NT2/D1 (cell line): ENCODE results near the gene NPHP1.

Experiments used
- DNase-seq: peaks from one replicate; pipeline ENCODE4 v3.0.0-alpha.2; 2011; ENCODE audit warnings: low read depth, low spot score
- H3K27me3 ChIP-seq: 2 replicates; pipeline ENCODE4 v1.6.0; 2011; ENCODE audit warnings: mild to moderate bottlenecking; ENCODE audit not compliant: insufficient read length, insufficient read depth
- H3K36me3 ChIP-seq: 2 replicates; pipeline ENCODE4 v1.6.1; 2011; ENCODE audit warnings: mild to moderate bottlenecking, low read length, mixed read lengths; ENCODE audit not compliant: insufficient read depth, insufficient read length
- H3K4me1 ChIP-seq: 2 replicates; pipeline ENCODE4 v1.5.1; 2011; ENCODE audit not compliant: insufficient read depth, insufficient read length
- H3K4me3 ChIP-seq: 2 replicates; pipeline ENCODE4 v1.5.1; 2011; ENCODE audit warnings: low read depth; ENCODE audit not compliant: insufficient read length
- H3K9ac ChIP-seq: 2 replicates; pipeline ENCODE4 v1.6.0; 2011; ENCODE audit warnings: low read depth; ENCODE audit not compliant: insufficient read length
- H3K9me3 ChIP-seq: 2 replicates; pipeline ENCODE4 v1.5.1; 2011; ENCODE audit warnings: mild to moderate bottlenecking, low read length; ENCODE audit not compliant: insufficient read depth
- SUZ12 ChIP-seq: IDR thresholded peaks from 2 replicates; pipeline ENCODE4 v1.6.1; 2011; ENCODE audit not compliant: insufficient read length, insufficient read depth; ENCODE audit errors: extremely low read depth
- YY1 ChIP-seq: IDR thresholded peaks from 2 replicates; pipeline ENCODE4 v1.6.1; 2011; ENCODE audit not compliant: insufficient read length, insufficient read depth
- ZNF274 ChIP-seq: IDR thresholded peaks from 2 replicates; pipeline ENCODE4 v1.6.1; 2011; ENCODE audit warnings: mild to moderate bottlenecking, low read depth, low read length

NPHP1 gene

GRCh38 chr2:110182449-110182848 is 22.4 kb downstream of the NPHP1 start:
- Histone ChIP-seq H3K4me3 (no peak overlapping the region), H3K9ac (no peak overlapping the region), H3K36me3 (no peaks in the 10 kb centered on the region), H3K4me1 (no peaks in the 10 kb centered on the region), H3K9me3 (peaks cover 18% of the 10 kb centered on the region; the same call in 1 of the 2 replicates), H3K27me3 (no peaks in the 10 kb centered on the region)
- TF ChIP-seq ZNF274 (no peak), SUZ12 (no peak), YY1 (no peak)
- no peak for DNase-seq

DNA sequence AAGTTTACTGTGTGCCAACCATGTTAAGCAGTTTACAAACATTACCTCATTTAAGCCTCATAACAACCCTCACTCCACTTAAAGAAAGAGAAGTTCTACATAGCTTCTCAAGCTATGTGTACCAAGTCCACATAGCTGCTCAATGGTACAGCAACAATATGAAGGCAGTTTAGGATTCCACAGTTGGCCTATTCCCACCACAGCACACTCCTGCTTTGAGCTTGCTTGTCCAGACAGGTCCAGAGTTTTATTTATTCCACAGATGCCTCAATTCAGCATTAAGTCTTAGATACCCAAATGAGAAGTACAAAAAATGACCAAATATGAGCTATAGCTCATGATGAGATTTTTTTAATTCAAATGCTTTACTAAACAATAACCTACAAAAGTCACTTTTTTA is 24.8 kb downstream of the NPHP1 start:
- H3K9ac ChIP-seq: no peak overlapping the region
- H3K4me3 ChIP-seq: no peak overlapping the region
- no peaks in the 10 kb centered on the region for H3K27me3 ChIP-seq
- no peak for TF ChIP-seq YY1
- no peak for TF ChIP-seq ZNF274
- TF ChIP-seq SUZ12: no peak
- no peak for DNase-seq
- peaks cover 18% of the 10 kb centered on the region; the same call in 1 of the 2 replicates for H3K9me3 ChIP-seq
- no peaks in the 10 kb centered on the region for H3K4me1 ChIP-seq
- no peaks in the 10 kb centered on the region for H3K36me3 ChIP-seq

DNA sequence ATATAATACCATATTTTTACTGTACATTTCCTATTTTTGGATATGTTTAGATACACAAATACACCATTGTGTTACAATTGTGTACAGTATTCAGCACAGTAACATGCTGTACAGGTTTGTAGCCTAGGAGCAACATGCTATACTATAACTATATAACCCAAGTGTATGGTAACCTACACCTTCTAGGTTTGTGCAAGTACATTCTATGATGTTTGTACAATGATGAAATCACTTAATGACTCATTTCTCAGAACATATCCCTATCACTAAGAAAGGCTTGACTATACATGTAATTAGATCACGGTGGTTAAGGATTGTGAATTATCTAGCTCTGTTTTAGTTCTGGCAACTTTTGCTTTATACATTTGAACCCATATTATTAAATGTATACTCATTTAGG is 31.3 kb downstream of the NPHP1 start:
- no peak overlapping the region for H3K4me3 ChIP-seq
- H3K27me3 ChIP-seq: no peaks in the 10 kb centered on the region
- no peak for DNase-seq
- TF ChIP-seq ZNF274: no peak
- no peak for TF ChIP-seq SUZ12
- no peak for TF ChIP-seq YY1
- H3K9ac ChIP-seq: no peak overlapping the region
- no peaks in the 10 kb centered on the region for H3K36me3 ChIP-seq
- no peaks in the 10 kb centered on the region for H3K4me1 ChIP-seq
- H3K9me3 ChIP-seq: no peaks in the 10 kb centered on the region

DNA sequence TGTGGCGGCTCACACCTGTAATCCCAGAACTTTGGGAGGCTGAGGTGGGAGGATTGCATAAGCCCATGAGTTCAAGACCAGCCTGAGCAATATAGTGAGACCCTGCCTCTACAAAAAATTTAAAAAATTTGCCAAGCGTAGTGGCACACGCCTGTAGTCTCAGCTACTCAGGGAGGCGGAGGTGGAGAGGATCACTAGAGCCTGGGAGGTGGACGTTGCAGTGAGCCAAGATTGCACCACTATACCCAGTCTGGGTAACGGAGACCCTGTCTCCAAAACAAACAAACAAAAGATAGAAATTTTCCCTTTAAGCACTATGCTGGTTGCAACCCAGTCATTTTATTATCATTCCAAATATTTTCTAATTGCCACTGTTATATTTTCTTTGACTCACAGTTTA is 32.3 kb downstream of the NPHP1 start:
- Histone ChIP-seq H3K4me1 (no peaks in the 10 kb centered on the region), H3K9me3 (no peaks in the 10 kb centered on the region), H3K9ac (no peak overlapping the region), H3K4me3 (no peak overlapping the region), H3K27me3 (no peaks in the 10 kb centered on the region), H3K36me3 (no peaks in the 10 kb centered on the region)
- no peak for DNase-seq
- TF ChIP-seq SUZ12 (no peak), YY1 (no peak)

DNA sequence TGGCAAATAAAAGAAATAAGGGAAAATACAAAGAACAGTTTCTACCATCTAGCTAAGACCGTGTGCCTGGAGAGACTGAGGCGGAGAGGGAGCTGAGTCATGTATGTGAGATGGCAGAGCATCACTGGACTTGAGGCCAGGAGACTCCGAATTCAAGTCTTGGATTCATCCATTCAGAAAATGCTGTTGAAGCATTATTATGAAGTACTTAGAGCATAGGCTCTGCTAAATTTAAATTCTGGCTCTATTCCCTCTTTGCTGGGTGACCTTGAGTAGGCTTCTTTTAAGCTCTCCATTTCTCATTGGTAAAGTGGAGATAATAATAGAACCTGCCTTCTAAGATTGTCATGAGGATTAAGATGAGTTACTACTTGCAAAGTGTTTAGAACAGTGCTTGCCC is 34.7 kb downstream of the NPHP1 start:
- Histone ChIP-seq H3K36me3 (no peaks in the 10 kb centered on the region), H3K27me3 (no peaks in the 10 kb centered on the region), H3K4me3 (no peak overlapping the region), H3K9ac (no peak overlapping the region), H3K4me1 (no peaks in the 10 kb centered on the region), H3K9me3 (no peaks in the 10 kb centered on the region)
- TF ChIP-seq ZNF274 (no peak), YY1 (no peak), SUZ12 (no peak)
- no peak for DNase-seq

GRCh38 chr2:110167326-110168000 is 37.4 kb downstream of the NPHP1 start:
- DNase-seq: peak; percentile 64
- Histone ChIP-seq H3K9ac (no peak overlapping the region), H3K9me3 (no peaks in the 10 kb centered on the region), H3K4me3 (no peak overlapping the region), H3K27me3 (no peaks in the 10 kb centered on the region), H3K4me1 (no peaks in the 10 kb centered on the region), H3K36me3 (peaks cover 2% of the 10 kb centered on the region)
- no peak for TF ChIP-seq ZNF274
- no peak for TF ChIP-seq SUZ12
- no peak for TF ChIP-seq YY1

- H3K27me3 ChIP-seq: no peaks in the 10 kb centered on the region
- DNase-seq: no peak
Observed at GRCh38 chr2:110166266-110166665, 38.5 kb downstream of the NPHP1 start.

More at GRCh38 chr2:110166266-110166665, 38.5 kb downstream of the NPHP1 start:
- H3K4me1 ChIP-seq: no peaks in the 10 kb centered on the region
- H3K9ac ChIP-seq: no peak overlapping the region
- no peaks in the 10 kb centered on the region for H3K9me3 ChIP-seq
- peaks cover 2% of the 10 kb centered on the region for H3K36me3 ChIP-seq
- TF ChIP-seq YY1 (no peak), SUZ12 (no peak), ZNF274 (no peak)
- H3K4me3 ChIP-seq: no peak overlapping the region
